H9 (cell line): ENCODE results near the gene PDIA4. TPM values are rescaled to one million over a fixed set of nuclear protein-coding genes. Genes with fewer than 3 reads are reported as not detected.

Experiments
- DNase-seq: peaks from one replicate; pipeline ENCODE4 v3.0.0-alpha.2; 2017
- H2AFZ ChIP-seq: one replicate; pipeline ENCODE4 v1.6.1; 2013; ENCODE audit warnings: mild to moderate bottlenecking, low read length, control low read depth, moderate library complexity
- H2AK5ac ChIP-seq: 2 replicates; pipeline ENCODE4 v1.6.1; 2013; ENCODE audit warnings: low read length, control low read depth, mixed read lengths; ENCODE audit not compliant: insufficient read length
- H2BK120ac ChIP-seq: one replicate; pipeline ENCODE4 v1.6.1; 2013; ENCODE audit warnings: low read depth, mild to moderate bottlenecking, low read length, control low read depth, inconsistent platforms; ENCODE audit not compliant: poor library complexity, severe bottlenecking
- H2BK12ac ChIP-seq: 2 replicates; pipeline ENCODE4 v1.6.1; 2013; ENCODE audit warnings: low read length, control low read depth, mixed read lengths, low read depth; ENCODE audit not compliant: insufficient read length
- H2BK15ac ChIP-seq: 2 replicates; pipeline ENCODE4 v1.6.1; 2013; ENCODE audit warnings: low read depth, low read length, control low read depth
- H2BK20ac ChIP-seq: one replicate; pipeline ENCODE4 v1.6.1; 2013; ENCODE audit warnings: low read depth, mild to moderate bottlenecking, low read length, control low read depth, inconsistent platforms; ENCODE audit not compliant: poor library complexity, severe bottlenecking
- H2BK5ac ChIP-seq: 2 replicates; pipeline ENCODE4 v1.6.1; 2013; ENCODE audit warnings: low read length, control low read depth, mixed read lengths; ENCODE audit not compliant: insufficient read length
- H3K14ac ChIP-seq: 2 replicates; pipeline ENCODE4 v1.6.1; 2013; ENCODE audit warnings: low read length, control low read depth; ENCODE audit not compliant: insufficient read depth
- H3K18ac ChIP-seq: 2 replicates; pipeline ENCODE4 v1.6.1; 2013; ENCODE audit warnings: low read depth, mild to moderate bottlenecking, mixed read lengths, low read length, control low read depth; ENCODE audit not compliant: insufficient read length
- H3K23ac ChIP-seq: 2 replicates; pipeline ENCODE4 v1.6.1; 2013; ENCODE audit warnings: low read length, control low read depth, mixed read lengths, low read depth; ENCODE audit not compliant: insufficient read length
- H3K23me2 ChIP-seq: 2 replicates; pipeline ENCODE4 v1.6.1; 2013; ENCODE audit warnings: low read depth, mild to moderate bottlenecking, mixed read lengths, low read length, control low read depth; ENCODE audit not compliant: insufficient read length, poor library complexity, severe bottlenecking
- H3K27ac ChIP-seq: 2 replicates; pipeline ENCODE4 v1.5.1; 2013; ENCODE audit warnings: low read length, control low read depth, mixed read lengths, low read depth; ENCODE audit not compliant: insufficient read length
- H3K27me3 ChIP-seq: 2 replicates; pipeline ENCODE4 v1.6.1; 2013; ENCODE audit warnings: low read length, control low read depth, inconsistent platforms; ENCODE audit not compliant: insufficient read depth
- H3K4ac ChIP-seq: 2 replicates; pipeline ENCODE4 v1.6.1; 2013; ENCODE audit warnings: low read depth, mild to moderate bottlenecking, control low read depth, inconsistent platforms, low read length, moderate library complexity
- H3K4me1 ChIP-seq: 2 replicates; pipeline ENCODE4 v1.6.1; 2013; ENCODE audit warnings: low read length, control low read depth, inconsistent platforms; ENCODE audit not compliant: insufficient read depth
- H3K4me2 ChIP-seq: 2 replicates; pipeline ENCODE4 v1.6.1; 2013; ENCODE audit warnings: low read length, control low read depth, mixed read lengths; ENCODE audit not compliant: insufficient read length, insufficient read depth
- H3K56ac ChIP-seq: 2 replicates; pipeline ENCODE4 v1.6.1; 2013; ENCODE audit warnings: low read depth, mild to moderate bottlenecking, mixed read lengths, low read length, control low read depth; ENCODE audit not compliant: insufficient read length
- H3K79me1 ChIP-seq: 2 replicates; pipeline ENCODE4 v1.6.1; 2013; ENCODE audit warnings: low read depth, mild to moderate bottlenecking, moderate library complexity, low read length, control low read depth, inconsistent platforms; ENCODE audit not compliant: insufficient read depth, poor library complexity, severe bottlenecking
- H3K79me2 ChIP-seq: 2 replicates; pipeline ENCODE4 v1.6.1; 2013; ENCODE audit warnings: low read length, control low read depth, inconsistent platforms; ENCODE audit not compliant: insufficient read depth
- H3K9ac ChIP-seq: 2 replicates; pipeline ENCODE4 v1.6.1; 2013; ENCODE audit warnings: low read length, control low read depth, mixed read lengths; ENCODE audit not compliant: insufficient read length; ENCODE audit errors: extremely low read depth
- H3K9me3 ChIP-seq: one replicate; pipeline ENCODE4 v1.6.1; 2013; ENCODE audit warnings: low read depth, low read length, inconsistent platforms; ENCODE audit not compliant: control insufficient read depth
- H3T11ph ChIP-seq: one replicate; pipeline ENCODE4 v1.6.1; 2013; ENCODE audit warnings: mild to moderate bottlenecking, low read length, control low read depth, inconsistent platforms
- H4K20me1 ChIP-seq: one replicate; pipeline ENCODE4 v1.6.1; 2013; ENCODE audit not compliant: control insufficient read depth, insufficient read length, insufficient read depth
- H4K5ac ChIP-seq: 2 replicates; pipeline ENCODE4 v1.6.1; 2013; ENCODE audit warnings: low read depth, mild to moderate bottlenecking, mixed read lengths, low read length, control low read depth; ENCODE audit not compliant: insufficient read length
- H4K8ac ChIP-seq: replicated peaks from 2 replicates; pipeline ENCODE4 v1.6.1; 2013; ENCODE audit warnings: low read length, control low read depth, mixed read lengths, low read depth; ENCODE audit not compliant: insufficient read length
- H4K91ac ChIP-seq: 2 replicates; pipeline ENCODE4 v1.6.1; 2013; ENCODE audit warnings: low read depth, mild to moderate bottlenecking, moderate library complexity, mixed read lengths, low read length, control low read depth; ENCODE audit not compliant: insufficient read length
- H3K27ac Mint-ChIP-seq, 3 experiments: 2 replicates in 2 of 3; 3 replicates in 1 of 3; pipeline ENCODE4 v1.8.0; 2020 to 2021; ENCODE audit warnings: mixed read lengths in 3 of 3, mild to moderate bottlenecking in 1 of 3, moderate library complexity in 1 of 3
- H3K27me3 Mint-ChIP-seq: 2 replicates; pipeline ENCODE4 v1.8.0; 2021; ENCODE audit warnings: low read depth, mild to moderate bottlenecking, moderate library complexity, mixed read lengths
- H3K36me3 Mint-ChIP-seq, 3 experiments: 2 replicates in 2 of 3; 3 replicates in 1 of 3; pipeline ENCODE4 v1.8.0; 2020 to 2021; ENCODE audit warnings: low read depth in 3 of 3, mixed read lengths in 3 of 3; ENCODE audit not compliant: insufficient read depth in 1 of 3
- H3K4me1 Mint-ChIP-seq, 2 experiments: 2 replicates each; pipeline ENCODE4 v1.8.0; 2020; ENCODE audit warnings: mixed read lengths in 2 of 2
- H3K4me3 Mint-ChIP-seq, 2 experiments: 2 replicates in 1 of 2; 3 replicates in 1 of 2; pipeline ENCODE4 v1.8.0; 2020 to 2021; ENCODE audit warnings: mild to moderate bottlenecking in 2 of 2, mixed read lengths in 2 of 2, moderate library complexity in 1 of 2
- H3K9me3 Mint-ChIP-seq, 2 experiments: 2 replicates in 1 of 2; 3 replicates in 1 of 2; pipeline ENCODE4 v1.8.0; 2020; ENCODE audit warnings: mild to moderate bottlenecking in 2 of 2, mixed read lengths in 2 of 2, moderate library complexity in 1 of 2
- WGBS: extraction: QIAGEN DNeasy Blood & Tissue Kit; methylation state at CpG from one replicate; pipeline ENCODE4 v1.1.7; 2013; ENCODE audit warnings: missing lambda C conversion rate, low lambda C conversion rate, mixed read lengths; ENCODE audit not compliant: insufficient read length; ENCODE audit errors: extremely low coverage; 5-methylcytosine and 5-hydroxymethylcytosine counted together
- total RNA-seq: library from RNA; stranded (reverse); gene quantifications from 2 replicates; pipeline ENCODE4 v1.2.1, GENCODE V29; 2021
- TF ChIP-seq, protein P1 (sequence below): fragments of 200-600 bp; sonication (generic); conservative IDR thresholded peaks from 3 replicates; pipeline ENCODE4 v1.8.0; 2021; ENCODE audit warnings: antibody characterized with exemption, mild to moderate bottlenecking

PDIA4 gene
- total RNA-seq, 1 experiment from 2014 or later = 217 TPM

DNA sequence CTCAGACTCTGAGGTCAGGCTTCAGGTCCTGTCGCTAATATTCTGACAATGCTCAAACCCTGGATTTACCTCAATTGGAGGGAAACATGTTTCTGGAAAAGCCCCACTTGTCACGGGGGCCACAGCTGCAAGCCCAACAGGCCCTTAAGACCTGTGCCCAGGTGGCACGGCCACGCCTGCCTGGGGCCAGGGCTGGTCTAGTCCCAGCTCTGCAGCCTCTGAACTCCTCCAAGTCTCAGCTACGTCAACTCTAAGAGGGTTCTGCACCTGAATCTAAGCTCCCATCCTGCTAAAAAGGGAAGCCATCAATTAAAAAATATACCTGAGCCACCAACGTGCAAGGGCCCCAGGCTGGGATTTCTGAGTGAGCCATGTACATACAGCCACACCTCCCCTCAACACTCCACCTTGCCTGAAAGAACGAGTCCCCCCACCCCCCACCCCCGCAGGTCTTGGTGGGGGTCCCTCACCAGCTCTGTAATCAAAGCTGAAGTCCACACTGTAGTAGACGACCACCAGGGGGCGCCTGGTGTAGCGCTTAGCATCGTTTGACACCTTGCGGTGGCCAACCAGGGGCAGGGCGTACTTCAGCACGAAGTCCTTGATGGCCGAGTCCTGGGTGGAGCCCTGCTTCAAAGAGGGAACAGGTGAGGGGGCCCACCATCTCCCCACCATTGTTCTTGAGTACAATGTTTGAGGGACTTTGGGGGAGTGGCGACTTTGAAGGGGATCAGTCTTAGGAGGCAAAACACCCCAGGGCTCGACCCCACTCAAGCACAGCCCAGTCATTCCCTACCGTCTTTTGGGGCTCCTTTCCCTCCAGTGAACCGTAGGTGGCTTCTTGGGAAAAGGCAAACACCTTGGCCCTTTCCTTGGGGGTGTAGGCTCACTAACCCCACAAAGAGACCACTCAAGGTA is 22.6 kb downstream of the PDIA4 start:
- WGBS = no CpG with 5 or more reads among the region's 20 CpGs
- no peak overlapping the region for H2BK12ac ChIP-seq
- peaks cover 55 to 95% (median 77%) of the 10 kb centered on the region in 3 experiments for H3K36me3 Mint-ChIP-seq

More for the DNA sequence above, 22.6 kb downstream of the PDIA4 start:
- H2BK20ac ChIP-seq = no peak overlapping the region
- no peaks in the 10 kb centered on the region for H3K79me1 ChIP-seq
- no peak overlapping the region for H3K14ac ChIP-seq
- Mint-ChIP-seq H3K27ac (peak overlapping the region in 1 of 3 experiments; percentile 27; a peak in 1 of 7 replicates), H3K27me3 (no peaks in the 10 kb centered on the region), H3K4me1 (peaks cover 3 to 4% of the 10 kb centered on the region in 2 experiments; a peak in 2 of 4 replicates), H3K4me3 (no peak overlapping the region), H3K9me3 (no peaks in the 10 kb centered on the region)
- H3K18ac ChIP-seq = no peak overlapping the region
- H3K4me1 ChIP-seq = no peaks in the 10 kb centered on the region
- no peak overlapping the region for H3K4me2 ChIP-seq
- TF ChIP-seq, protein P1, sequence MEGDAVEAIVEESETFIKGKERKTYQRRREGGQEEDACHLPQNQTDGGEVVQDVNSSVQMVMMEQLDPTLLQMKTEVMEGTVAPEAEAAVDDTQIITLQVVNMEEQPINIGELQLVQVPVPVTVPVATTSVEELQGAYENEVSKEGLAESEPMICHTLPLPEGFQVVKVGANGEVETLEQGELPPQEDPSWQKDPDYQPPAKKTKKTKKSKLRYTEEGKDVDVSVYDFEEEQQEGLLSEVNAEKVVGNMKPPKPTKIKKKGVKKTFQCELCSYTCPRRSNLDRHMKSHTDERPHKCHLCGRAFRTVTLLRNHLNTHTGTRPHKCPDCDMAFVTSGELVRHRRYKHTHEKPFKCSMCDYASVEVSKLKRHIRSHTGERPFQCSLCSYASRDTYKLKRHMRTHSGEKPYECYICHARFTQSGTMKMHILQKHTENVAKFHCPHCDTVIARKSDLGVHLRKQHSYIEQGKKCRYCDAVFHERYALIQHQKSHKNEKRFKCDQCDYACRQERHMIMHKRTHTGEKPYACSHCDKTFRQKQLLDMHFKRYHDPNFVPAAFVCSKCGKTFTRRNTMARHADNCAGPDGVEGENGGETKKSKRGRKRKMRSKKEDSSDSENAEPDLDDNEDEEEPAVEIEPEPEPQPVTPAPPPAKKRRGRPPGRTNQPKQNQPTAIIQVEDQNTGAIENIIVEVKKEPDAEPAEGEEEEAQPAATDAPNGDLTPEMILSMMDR = peak; percentile 94
- H4K5ac ChIP-seq = no peak overlapping the region
- no peak overlapping the region for H3K23ac ChIP-seq
- DNase-seq = peak; percentile 81
- no peak overlapping the region for H3K56ac ChIP-seq
- H2AFZ ChIP-seq = no peak overlapping the region
- no peak overlapping the region for H4K91ac ChIP-seq
- H3K79me2 ChIP-seq = no peaks in the 10 kb centered on the region
- no peaks in the 10 kb centered on the region for H4K20me1 ChIP-seq
- no peak overlapping the region for H2BK15ac ChIP-seq
- no peak overlapping the region for H3K9ac ChIP-seq
- H3K9me3 ChIP-seq = no peaks in the 10 kb centered on the region
- H3K4ac ChIP-seq = no peak overlapping the region
- no peak overlapping the region for H2AK5ac ChIP-seq
- no peak overlapping the region for H2BK5ac ChIP-seq
- H3T11ph ChIP-seq = no peak overlapping the region
- H3K27me3 ChIP-seq = no peaks in the 10 kb centered on the region
- no peak overlapping the region for H2BK120ac ChIP-seq
- H3K23me2 ChIP-seq = no peaks in the 10 kb centered on the region
- no peak overlapping the region for H3K27ac ChIP-seq
- no peak overlapping the region for H4K8ac ChIP-seq
